Subcutaneous adipose tissue (tissue), 4 donors: ENCODE measurements around the gene SLC6A1. TPM values are rescaled to one million over a fixed set of nuclear protein-coding genes. Genes with fewer than 3 reads are reported as not detected.

ENCODE experiments used
- CTCF ChIP-seq: fragments of 450-650 bp; IDR thresholded peaks from one replicate; pipeline ENCODE4 v1.5.1; 2016; ENCODE audit warnings: low read depth, mild to moderate bottlenecking, control low read depth, antibody characterized with exemption, moderate library complexity
- total RNA-seq, 4 donors: library from RNA; depleted of rRNA; stranded (reverse); fragments of >200 nt; gene quantifications; one replicate each; pipeline ENCODE4 v1.1.0, GENCODE V29; 2016

The SLC6A1 gene
- total RNA-seq, 4 donors from 2014 or later, result 0.44 to 2.3 (median 0.68) TPM; not detected in 1

GRCh38 chr3:10957976-10958749 lies 34.4 kb upstream of the SLC6A1 start:
- TF ChIP-seq CTCF, result no peak

GRCh38 chr3:10960255-10960654 lies 32.3 kb upstream of the SLC6A1 start:
- no peak for TF ChIP-seq CTCF

GRCh38 chr3:10961921-10962320 lies 30.6 kb upstream of the SLC6A1 start:
- no peak for TF ChIP-seq CTCF

GRCh38 chr3:10962481-10963036 lies 30.0 kb upstream of the SLC6A1 start:
- no peak for TF ChIP-seq CTCF

- TF ChIP-seq CTCF, result no peak
Measured at GRCh38 chr3:10964537-10965167, 27.9 kb upstream of the SLC6A1 start.

GRCh38 chr3:10968401-10968800 lies 24.1 kb upstream of the SLC6A1 start:
- no peak for TF ChIP-seq CTCF

- no peak for TF ChIP-seq CTCF
Measured at GRCh38 chr3:10970306-10970960, 22.1 kb upstream of the SLC6A1 start.
